ENCODE measurements around the gene PTK6. TPM values are rescaled to one million over a fixed set of nuclear protein-coding genes. Genes with fewer than 3 reads are reported as not detected.

Gene PTK6
- total and polyA plus RNA-seq, 2 of the 13 experiments (the other 11 are each of a cell fraction or from before 2014, with no cell fraction given) = 0.08 TPM; not detected in 1

DNA sequence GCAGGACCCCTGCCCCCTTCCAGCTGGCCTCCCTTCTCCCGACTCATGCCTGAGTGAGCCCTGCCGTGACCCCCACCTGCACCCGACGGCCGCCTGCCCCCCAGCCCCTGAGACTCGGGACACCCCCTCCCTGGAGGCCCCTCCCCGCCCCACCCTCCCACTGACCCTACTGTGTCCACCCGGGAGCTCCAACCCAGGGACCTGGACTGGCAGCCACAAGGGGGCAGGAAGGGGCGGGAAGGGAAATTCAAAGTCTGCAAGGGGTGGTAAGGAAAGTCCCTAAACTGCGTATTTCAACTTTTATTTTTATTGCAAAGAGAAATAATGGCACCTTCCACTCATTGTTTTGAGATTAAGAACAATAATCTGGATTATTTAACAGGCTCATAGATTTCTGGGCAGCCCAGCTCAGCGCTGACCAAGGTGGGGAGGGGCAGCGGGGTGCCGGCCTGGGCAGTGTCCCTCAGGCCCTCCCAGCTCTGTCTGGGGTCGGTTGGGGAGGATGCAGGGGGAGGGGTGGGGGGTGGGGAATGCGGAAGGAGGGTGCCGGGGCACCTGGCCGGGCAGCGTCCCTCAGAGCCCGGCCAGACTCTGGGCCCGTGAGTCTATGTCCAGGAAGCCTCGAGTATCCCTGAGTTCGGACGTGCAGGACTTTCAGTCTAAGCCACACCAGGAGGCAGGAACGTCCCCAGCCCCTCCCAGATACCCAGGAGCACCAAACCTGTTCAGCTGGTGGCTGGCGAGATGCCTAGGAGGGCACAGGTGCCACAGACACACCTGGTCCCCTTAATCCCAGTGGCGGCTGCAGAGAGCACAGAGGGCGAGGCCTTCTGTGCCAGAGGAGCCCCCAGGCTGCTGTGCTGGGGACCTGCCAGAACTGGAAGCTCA, 1.3 kb upstream of the PTK6 start (continued):
- TF ChIP-seq, protein P1, sequence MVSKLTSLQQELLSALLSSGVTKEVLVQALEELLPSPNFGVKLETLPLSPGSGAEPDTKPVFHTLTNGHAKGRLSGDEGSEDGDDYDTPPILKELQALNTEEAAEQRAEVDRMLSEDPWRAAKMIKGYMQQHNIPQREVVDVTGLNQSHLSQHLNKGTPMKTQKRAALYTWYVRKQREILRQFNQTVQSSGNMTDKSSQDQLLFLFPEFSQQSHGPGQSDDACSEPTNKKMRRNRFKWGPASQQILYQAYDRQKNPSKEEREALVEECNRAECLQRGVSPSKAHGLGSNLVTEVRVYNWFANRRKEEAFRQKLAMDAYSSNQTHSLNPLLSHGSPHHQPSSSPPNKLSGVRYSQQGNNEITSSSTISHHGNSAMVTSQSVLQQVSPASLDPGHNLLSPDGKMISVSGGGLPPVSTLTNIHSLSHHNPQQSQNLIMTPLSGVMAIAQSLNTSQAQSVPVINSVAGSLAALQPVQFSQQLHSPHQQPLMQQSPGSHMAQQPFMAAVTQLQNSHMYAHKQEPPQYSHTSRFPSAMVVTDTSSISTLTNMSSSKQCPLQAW (CRISPR knock-in tag; IDR thresholded peaks at IDR 0.05) = peak; percentile 5
- TF ChIP-seq, protein P2, sequence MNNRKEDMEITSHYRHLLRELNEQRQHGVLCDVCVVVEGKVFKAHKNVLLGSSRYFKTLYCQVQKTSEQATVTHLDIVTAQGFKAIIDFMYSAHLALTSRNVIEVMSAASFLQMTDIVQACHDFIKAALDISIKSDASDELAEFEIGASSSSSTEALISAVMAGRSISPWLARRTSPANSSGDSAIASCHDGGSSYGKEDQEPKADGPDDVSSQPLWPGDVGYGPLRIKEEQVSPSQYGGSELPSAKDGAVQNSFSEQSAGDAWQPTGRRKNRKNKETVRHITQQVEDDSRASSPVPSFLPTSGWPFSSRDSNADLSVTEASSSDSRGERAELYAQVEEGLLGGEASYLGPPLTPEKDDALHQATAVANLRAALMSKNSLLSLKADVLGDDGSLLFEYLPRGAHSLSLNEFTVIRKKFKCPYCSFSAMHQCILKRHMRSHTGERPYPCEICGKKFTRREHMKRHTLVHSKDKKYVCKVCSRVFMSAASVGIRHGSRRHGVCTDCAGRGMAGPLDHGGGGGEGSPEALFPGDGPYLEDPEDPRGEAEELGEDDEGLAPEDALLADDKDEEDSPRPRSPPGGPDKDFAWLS (CRISPR knock-in tag; IDR thresholded peaks at IDR 0.05; ENCODE audit: borderline replicate concordance) = peak; percentile 5; the same call in 1 of the 2 replicates
- peak; percentile 98 for TF ChIP-seq RBAK (CRISPR knock-in tag; IDR thresholded peaks at IDR 0.05)
- TF ChIP-seq NR2F6 (IDR thresholded peaks at IDR 0.05) = peak; percentile 44; the same call in 1 of the 2 replicates
- no peak for TF ChIP-seq NR2F6 (CRISPR knock-in tag; IDR thresholded peaks at IDR 0.05)

DNA sequence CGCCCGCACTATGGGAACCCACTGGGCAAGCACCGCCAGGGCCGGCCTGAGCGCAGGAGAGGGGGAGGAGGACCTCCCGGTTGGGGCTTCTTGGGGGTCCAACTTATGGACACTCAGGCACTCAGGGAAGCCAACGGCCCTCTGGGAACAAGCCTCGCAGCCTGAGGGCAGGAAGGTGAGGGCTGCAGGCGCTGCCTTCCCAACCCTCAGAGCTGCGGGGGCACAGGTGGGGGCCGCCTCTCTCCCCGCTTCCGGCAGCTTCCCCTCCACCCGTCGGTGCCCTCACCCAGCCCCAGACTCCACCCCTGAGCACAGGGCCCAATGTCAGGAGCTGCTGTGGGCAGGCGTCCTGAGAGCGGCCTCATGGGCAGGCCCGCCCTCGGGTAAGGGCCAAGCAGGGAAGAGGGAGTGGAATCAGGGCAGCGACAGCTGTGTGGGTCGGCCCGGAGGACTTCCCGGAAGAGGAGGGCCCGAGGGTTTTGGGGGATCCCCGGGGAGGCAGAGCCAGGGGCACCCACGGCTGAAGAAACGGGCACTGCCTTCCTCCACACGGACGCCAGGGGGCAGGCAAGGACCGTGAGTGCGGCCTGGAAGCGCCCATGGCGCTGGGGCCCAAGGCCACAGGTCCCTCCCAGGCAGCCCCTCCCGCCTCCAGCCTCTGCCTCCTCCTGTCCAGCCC, 488 bp upstream of the PTK6 start:
- Histone ChIP-seq H3K36me3 (replicated peaks in 1 of 2; ENCODE audit: control insufficient read depth in 1 of 2, insufficient read depth in 2 of 2, low read length in 2 of 2) (no peaks in the 10 kb centered on the region), H3K4me1 (ENCODE audit: insufficient read depth, low read length) (peaks cover 48% of the 10 kb centered on the region), H3K27me3 (ENCODE audit: control insufficient read depth in 1 of 2, insufficient read depth in 2 of 2, low read length in 2 of 2) (peaks cover 48 to 65% of the 10 kb centered on the region in 2 experiments), H4K20me1 (ENCODE audit: insufficient read depth, low read length) (no peaks in the 10 kb centered on the region), H2AFZ (ENCODE audit: low read length) (no peak overlapping the region), H3K9ac (ENCODE audit: insufficient read depth, low read depth, low read length) (peak overlapping the region; percentile 53), H3K4me3 (replicated peaks in 1 of 3; ENCODE audit: insufficient read depth in 1 of 3, low read depth in 2 of 3, low read length in 3 of 3) (peak overlapping the region; percentile 37 to 76 (median 64); a peak in 5 of 6 replicates), H3K4me2 (ENCODE audit: low read depth, low read length) (peak overlapping the region; percentile 89), H3K79me2 (ENCODE audit: insufficient read depth, low read length) (no peaks in the 10 kb centered on the region), H3K9me3 (ENCODE audit: low read length) (no peaks in the 10 kb centered on the region), H3K27ac (ENCODE audit: extremely low read length, insufficient read depth, low read length) (no peak overlapping the region)
- ChIA-PET POLR2A (interaction anchor here (0.7 to 2.7 kb wide), 24 partner anchors 9 to 544 kb away, joined by 3 to 26 read pairs (median 5); partner anchors contain the start of genes GMEB2, HELZ2, LIME1 and PPDPF), CTCF (ENCODE audit: low intra/inter-chr PET ratio, low total read pairs) (interaction anchor here (1.1 to 2.7 kb wide), 6 partner anchors 35 to 532 kb away, joined by 3 to 29 read pairs (median 8); partner anchors contain the start of genes HELZ2 and TPD52L2)
- WGBS (ENCODE audit: low lambda C conversion rate) = 7% methylated on average over 27 of the region's 34 CpGs
- DNase-seq (ENCODE audit: low spot score) = peak; percentile 86
- peak; percentile 79 for ATAC-seq
- in situ Hi-C loops (cut with HindIII; ENCODE audit: extremely low pct_ligation_motif_present, low pct_unique_long_range_greater_than_20kb) = loop anchor here (5.0 kb wide), 1 partner anchor 40 kb away; no protein-coding TSS in a partner anchor
- intact Hi-C loops (cut with micrococcal nuclease; ENCODE audit: unreplicated experiment) = loop anchor here (1.0 to 10.0 kb wide), 7 partner anchors 36 to 435 kb away; partner anchors contain the start of genes GMEB2, LIME1, RTEL1 and SLC2A4RG
- peak; percentile 95 for FAIRE-seq
- no TSS peak for BruUV-seq (replicated peaks)
- peak; percentile 93; the same call in 1 of the 2 replicates for TF ChIP-seq KLF6 (CRISPR knock-in tag; IDR thresholded peaks at IDR 0.05)
- TF ChIP-seq, protein P3, sequence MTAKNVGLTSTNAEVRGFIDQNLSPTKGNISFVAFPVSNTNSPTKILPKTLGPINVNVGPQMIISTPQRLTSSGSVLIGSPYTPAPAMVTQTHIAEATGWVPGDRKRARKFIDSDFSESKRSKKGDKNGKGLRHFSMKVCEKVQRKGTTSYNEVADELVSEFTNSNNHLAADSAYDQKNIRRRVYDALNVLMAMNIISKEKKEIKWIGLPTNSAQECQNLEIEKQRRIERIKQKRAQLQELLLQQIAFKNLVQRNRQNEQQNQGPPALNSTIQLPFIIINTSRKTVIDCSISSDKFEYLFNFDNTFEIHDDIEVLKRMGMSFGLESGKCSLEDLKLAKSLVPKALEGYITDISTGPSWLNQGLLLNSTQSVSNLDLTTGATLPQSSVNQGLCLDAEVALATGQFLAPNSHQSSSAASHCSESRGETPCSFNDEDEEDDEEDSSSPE (CRISPR knock-in tag; IDR thresholded peaks at IDR 0.05) = 0 out of 2 replicates have a peak, but pooled peaks have one; percentile 42
- peak; percentile 75; the same call in 1 of the 2 replicates for TF ChIP-seq ZNF773 (CRISPR knock-in tag; IDR thresholded peaks at IDR 0.05; ENCODE audit: borderline replicate concordance)
- TF ChIP-seq, protein P4, sequence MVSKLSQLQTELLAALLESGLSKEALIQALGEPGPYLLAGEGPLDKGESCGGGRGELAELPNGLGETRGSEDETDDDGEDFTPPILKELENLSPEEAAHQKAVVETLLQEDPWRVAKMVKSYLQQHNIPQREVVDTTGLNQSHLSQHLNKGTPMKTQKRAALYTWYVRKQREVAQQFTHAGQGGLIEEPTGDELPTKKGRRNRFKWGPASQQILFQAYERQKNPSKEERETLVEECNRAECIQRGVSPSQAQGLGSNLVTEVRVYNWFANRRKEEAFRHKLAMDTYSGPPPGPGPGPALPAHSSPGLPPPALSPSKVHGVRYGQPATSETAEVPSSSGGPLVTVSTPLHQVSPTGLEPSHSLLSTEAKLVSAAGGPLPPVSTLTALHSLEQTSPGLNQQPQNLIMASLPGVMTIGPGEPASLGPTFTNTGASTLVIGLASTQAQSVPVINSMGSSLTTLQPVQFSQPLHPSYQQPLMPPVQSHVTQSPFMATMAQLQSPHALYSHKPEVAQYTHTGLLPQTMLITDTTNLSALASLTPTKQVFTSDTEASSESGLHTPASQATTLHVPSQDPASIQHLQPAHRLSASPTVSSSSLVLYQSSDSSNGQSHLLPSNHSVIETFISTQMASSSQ (IDR thresholded peaks at IDR 0.05; ENCODE audit: low read depth) = no peak
- TF ChIP-seq, protein P4 (CRISPR knock-in tag; IDR thresholded peaks at IDR 0.05; ENCODE audit: borderline replicate concordance) = peak; percentile 54; the same call in 1 of the 2 replicates

Data from HepG2 (cell line).